Panc1 (cell line): Measurements from ENCODE around the gene RBM19. TPM values are rescaled to one million over a fixed set of nuclear protein-coding genes. Genes with fewer than 3 reads are reported as not detected.

Experiments used
- ATAC-seq: fragments of 200-7000 bp; cut with Tn5 transposase; 2 replicates; pipeline ENCODE4 v1.9.1; 2020; ENCODE audit warnings: mild to moderate bottlenecking, moderate library complexity
- BruUV-seq: library from RNA; stranded (reverse); fragments of 400-500 nt; replicated peaks from 2 replicates; lab custom pipeline; 2021; lab: Mats Ljungman, UMichigan
- CTCF ChIA-PET: fragments of 300-600 bp; sonication (Branson Sonifier 250); formaldehyde crosslinking; loops from one replicate; lab custom pipeline; 2022; ENCODE audit warnings: antibody characterized with exemption; lab: Charles Lee
- POLR2A ChIA-PET: fragments of 300-600 bp; sonication (Branson Sonifier 250); formaldehyde crosslinking; loops from one replicate; lab custom pipeline; 2022; ENCODE audit warnings: antibody characterized with exemption; lab: Charles Lee
- DNase-seq: peaks from one replicate; pipeline ENCODE4 v3.0.0-alpha.2; 2010; ENCODE audit warnings: low read depth, low spot score
- H3K27ac ChIP-seq: 2 replicates; pipeline ENCODE4 v1.5.1; 2011; ENCODE audit warnings: mild to moderate bottlenecking, low read length, inconsistent platforms
- H3K27me3 ChIP-seq: fragments of 200-500 bp; sonication (Bioruptor generic); 2 replicates; pipeline ENCODE4 v1.6.0; 2014; ENCODE audit warnings: low read length, inconsistent platforms; ENCODE audit not compliant: control insufficient read depth, insufficient read depth
- H3K36me3 ChIP-seq: fragments of 200-500 bp; sonication (Bioruptor generic); 2 replicates; pipeline ENCODE4 v1.5.1; 2014; ENCODE audit warnings: inconsistent platforms, mild to moderate bottlenecking, low read length, moderate library complexity; ENCODE audit not compliant: control insufficient read depth, insufficient read depth
- H3K4me1 ChIP-seq: 2 replicates; pipeline ENCODE4 v1.5.1; 2011; ENCODE audit warnings: inconsistent platforms, mild to moderate bottlenecking, low read length, moderate library complexity; ENCODE audit not compliant: control insufficient read depth, insufficient read depth
- H3K4me3 ChIP-seq, 2 experiments: 2 replicates each; pipeline ENCODE4 v1.5.1; 2011 to 2012; ENCODE audit warnings: low read depth in 2 of 2, low read length in 2 of 2, mild to moderate bottlenecking in 2 of 2, inconsistent platforms in 1 of 2, moderate library complexity in 1 of 2
- H3K9me3 ChIP-seq: fragments of 200-500 bp; sonication (Bioruptor generic); 2 replicates; pipeline ENCODE4 v1.5.1; 2014; ENCODE audit warnings: low read depth, mild to moderate bottlenecking, inconsistent platforms, low read length, moderate library complexity; ENCODE audit not compliant: control insufficient read depth, insufficient read depth
- POLR2AphosphoS5 ChIP-seq: IDR thresholded peaks from 2 replicates; pipeline ENCODE4 v1.6.1; 2012; ENCODE audit warnings: mild to moderate bottlenecking, low read depth, low read length, moderate library complexity
- REST ChIP-seq, 2 experiments: IDR thresholded peaks; 2 replicates each; pipeline ENCODE4 v1.6.1; 2011 to 2012; ENCODE audit warnings: low read depth in 2 of 2, control low read depth in 1 of 2, low read length in 1 of 2, mild to moderate bottlenecking in 1 of 2, moderate library complexity in 1 of 2; ENCODE audit not compliant: insufficient read depth in 1 of 2
- SIN3A ChIP-seq: IDR thresholded peaks from 2 replicates; pipeline ENCODE4 v1.6.1; 2012; ENCODE audit warnings: low read depth, mild to moderate bottlenecking, low read length, moderate library complexity, borderline replicate concordance; ENCODE audit not compliant: insufficient read depth
- TCF7L2 ChIP-seq: IDR thresholded peaks from 2 replicates; pipeline ENCODE4 v1.6.1; 2011; ENCODE audit warnings: mild to moderate bottlenecking, low read depth, low read length, inconsistent platforms
- in situ Hi-C: cut with HindIII; loops from 2 replicates; pipeline ENCODE4 v1.10.0; 2016; ENCODE audit warnings: low sequenced_read_pairs, low pct_unique_long_range_greater_than_20kb
- intact Hi-C: fragments of 100-400 bp; cut with micrococcal nuclease; formaldehyde crosslinking; loops from one replicate; pipeline ENCODE4 v1.10.0; 2022; ENCODE audit not compliant: unreplicated experiment
- total RNA-seq: library from RNA; stranded (reverse); gene quantifications from one replicate; pipeline ENCODE4 v1.2.1, GENCODE V29; 2021; ENCODE audit not compliant: unreplicated experiment
- TF ChIP-seq, protein P1 (sequence below): fragments of 450-650 bp; IDR thresholded peaks from 2 replicates; pipeline ENCODE4 v1.5.1; 2017; ENCODE audit warnings: mild to moderate bottlenecking

RBM19 gene
- total RNA-seq, 1 experiment from 2014 or later, result 44.8 TPM

GRCh38 chr12:114004402-114004801 is 38.3 kb upstream of the RBM19 start:
- BruUV-seq, result no TSS peak
- TF ChIP-seq REST (IDR thresholded peaks at IDR 0.05; ENCODE audit: insufficient read depth in 1 of 2, low read depth in 2 of 2, low read length in 1 of 2) (no peak), POLR2AphosphoS5 (no peak), TCF7L2 (no peak), SIN3A (no peak)
- TF ChIP-seq, protein P1, sequence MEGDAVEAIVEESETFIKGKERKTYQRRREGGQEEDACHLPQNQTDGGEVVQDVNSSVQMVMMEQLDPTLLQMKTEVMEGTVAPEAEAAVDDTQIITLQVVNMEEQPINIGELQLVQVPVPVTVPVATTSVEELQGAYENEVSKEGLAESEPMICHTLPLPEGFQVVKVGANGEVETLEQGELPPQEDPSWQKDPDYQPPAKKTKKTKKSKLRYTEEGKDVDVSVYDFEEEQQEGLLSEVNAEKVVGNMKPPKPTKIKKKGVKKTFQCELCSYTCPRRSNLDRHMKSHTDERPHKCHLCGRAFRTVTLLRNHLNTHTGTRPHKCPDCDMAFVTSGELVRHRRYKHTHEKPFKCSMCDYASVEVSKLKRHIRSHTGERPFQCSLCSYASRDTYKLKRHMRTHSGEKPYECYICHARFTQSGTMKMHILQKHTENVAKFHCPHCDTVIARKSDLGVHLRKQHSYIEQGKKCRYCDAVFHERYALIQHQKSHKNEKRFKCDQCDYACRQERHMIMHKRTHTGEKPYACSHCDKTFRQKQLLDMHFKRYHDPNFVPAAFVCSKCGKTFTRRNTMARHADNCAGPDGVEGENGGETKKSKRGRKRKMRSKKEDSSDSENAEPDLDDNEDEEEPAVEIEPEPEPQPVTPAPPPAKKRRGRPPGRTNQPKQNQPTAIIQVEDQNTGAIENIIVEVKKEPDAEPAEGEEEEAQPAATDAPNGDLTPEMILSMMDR, result no peak
- DNase-seq, result no peak
- no peak overlapping the region for H3K4me3 ChIP-seq
- ATAC-seq, result no peak
- no peaks in the 10 kb centered on the region for H3K36me3 ChIP-seq
- intact Hi-C loops, result no loop called here
- in situ Hi-C loops, result no loop called here
- H3K27ac ChIP-seq, result no peak overlapping the region
- H3K27me3 ChIP-seq, result peaks cover 15% of the 10 kb centered on the region
- no peaks in the 10 kb centered on the region for H3K4me1 ChIP-seq
- CTCF ChIA-PET, result no interaction called here
- POLR2A ChIA-PET, result no interaction called here
- no peaks in the 10 kb centered on the region for H3K9me3 ChIP-seq

DNA sequence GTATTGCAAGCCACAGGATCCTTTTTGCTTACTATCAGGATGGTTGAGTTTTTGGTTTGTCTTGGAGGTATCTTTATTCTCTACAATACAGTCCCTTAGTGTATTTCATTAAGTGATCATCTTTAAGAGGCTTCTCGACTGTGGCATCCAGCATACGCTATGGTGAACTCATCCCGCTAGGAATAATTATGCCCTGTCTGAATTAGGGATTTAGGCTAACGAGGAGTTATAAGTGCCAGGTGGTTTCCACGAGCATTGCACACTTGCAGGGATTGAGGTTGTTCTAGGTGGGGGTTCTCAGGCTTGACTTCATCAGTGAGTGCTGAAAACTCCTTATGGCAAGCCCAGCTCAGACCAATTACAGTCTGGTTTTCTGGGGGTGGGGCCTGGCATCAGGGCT is 37.2 kb upstream of the RBM19 start:
- Histone ChIP-seq H3K36me3 (no peaks in the 10 kb centered on the region), H3K4me3 (no peak overlapping the region), H3K27ac (no peak overlapping the region), H3K4me1 (no peaks in the 10 kb centered on the region), H3K9me3 (no peaks in the 10 kb centered on the region), H3K27me3 (peaks cover 15% of the 10 kb centered on the region)
- ChIA-PET CTCF (no interaction called here), POLR2A (no interaction called here)
- TF ChIP-seq POLR2AphosphoS5 (no peak), SIN3A (no peak), REST (IDR thresholded peaks at IDR 0.05; ENCODE audit: insufficient read depth in 1 of 2, low read depth in 2 of 2, low read length in 1 of 2) (no peak), TCF7L2 (no peak)
- TF ChIP-seq, protein P1, result no peak
- no peak for ATAC-seq
- intact Hi-C loops (no loop called here), in situ Hi-C loops (no loop called here)
- no TSS peak for BruUV-seq
- no peak for DNase-seq
